HCT116 (cell line): ENCODE results near the gene PACRG.

ENCODE experiments used
- ZNF274 ChIP-seq: fragments of 200-500 bp; sonication (Bioruptor generic); IDR thresholded peaks from 2 replicates; pipeline ENCODE4 v1.6.1; 2014; ENCODE audit warnings: mild to moderate bottlenecking, low read depth, low read length, inconsistent platforms
- TF ChIP-seq, protein P1 (sequence below): IDR thresholded peaks from 2 replicates; pipeline ENCODE4 v1.6.1; 2011; ENCODE audit warnings: mild to moderate bottlenecking, low read length, moderate library complexity; ENCODE audit not compliant: insufficient replicate concordance; ENCODE audit errors: extremely low read depth

DNA sequence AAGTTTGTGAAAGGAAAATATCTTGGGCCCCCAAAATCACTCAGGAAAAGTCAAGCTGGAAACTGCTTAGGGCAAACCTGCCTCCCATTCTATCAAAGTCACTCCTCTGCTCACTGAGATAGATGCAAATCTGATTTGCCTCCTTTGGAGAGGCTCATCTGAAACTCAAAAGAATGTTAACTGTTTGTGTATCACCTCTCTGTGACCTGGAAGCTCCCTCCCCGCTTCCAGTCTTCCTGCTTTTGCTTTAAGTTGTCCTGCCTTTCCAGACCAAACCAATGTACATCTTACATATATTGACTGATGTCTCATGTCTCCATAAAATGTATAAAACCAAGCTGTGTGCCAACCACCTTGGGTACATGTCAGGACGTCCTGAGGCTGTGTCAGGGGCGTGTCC is 355.4 kb downstream of the PACRG start:
- no peak for TF ChIP-seq ZNF274
- TF ChIP-seq, protein P1, sequence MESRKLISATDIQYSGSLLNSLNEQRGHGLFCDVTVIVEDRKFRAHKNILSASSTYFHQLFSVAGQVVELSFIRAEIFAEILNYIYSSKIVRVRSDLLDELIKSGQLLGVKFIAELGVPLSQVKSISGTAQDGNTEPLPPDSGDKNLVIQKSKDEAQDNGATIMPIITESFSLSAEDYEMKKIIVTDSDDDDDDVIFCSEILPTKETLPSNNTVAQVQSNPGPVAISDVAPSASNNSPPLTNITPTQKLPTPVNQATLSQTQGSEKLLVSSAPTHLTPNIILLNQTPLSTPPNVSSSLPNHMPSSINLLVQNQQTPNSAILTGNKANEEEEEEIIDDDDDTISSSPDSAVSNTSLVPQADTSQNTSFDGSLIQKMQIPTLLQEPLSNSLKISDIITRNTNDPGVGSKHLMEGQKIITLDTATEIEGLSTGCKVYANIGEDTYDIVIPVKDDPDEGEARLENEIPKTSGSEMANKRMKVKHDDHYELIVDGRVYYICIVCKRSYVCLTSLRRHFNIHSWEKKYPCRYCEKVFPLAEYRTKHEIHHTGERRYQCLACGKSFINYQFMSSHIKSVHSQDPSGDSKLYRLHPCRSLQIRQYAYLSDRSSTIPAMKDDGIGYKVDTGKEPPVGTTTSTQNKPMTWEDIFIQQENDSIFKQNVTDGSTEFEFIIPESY, result no peak
